CD4-positive, alpha-beta T cell treated with Interleukin-6 at 100 ng/mL for 8 hours (primary cell): Measurements from ENCODE around the gene NHSL2.

ENCODE experiments used
- DNase-seq: peaks from one replicate; pipeline ENCODE4 v3.0.0-alpha.2; 2020; ENCODE audit warnings: mixed read lengths, low spot score

The NHSL2 gene

GRCh38 chrX:72019487-72019886 lies 108.8 kb downstream of the NHSL2 start:
- no peak for DNase-seq

GRCh38 chrX:72020204-72020603 lies 109.6 kb downstream of the NHSL2 start:
- DNase-seq = no peak

- DNase-seq = no peak
Observed at GRCh38 chrX:72020788-72021187, 110.1 kb downstream of the NHSL2 start.

- no peak for DNase-seq
Observed at GRCh38 chrX:72021975-72022374, 111.3 kb downstream of the NHSL2 start.

- DNase-seq = no peak
Observed at GRCh38 chrX:72023071-72023470, 112.4 kb downstream of the NHSL2 start.

- DNase-seq = no peak
Observed at GRCh38 chrX:72025236-72025770, 114.7 kb downstream of the NHSL2 start.

- no peak for DNase-seq
Observed at GRCh38 chrX:72026341-72027023, 115.8 kb downstream of the NHSL2 start.

GRCh38 chrX:72027024-72027913 lies 116.6 kb downstream of the NHSL2 start:
- no peak for DNase-seq

GRCh38 chrX:72027914-72028307 lies 117.3 kb downstream of the NHSL2 start:
- DNase-seq = no peak

GRCh38 chrX:72028701-72029470 lies 118.2 kb downstream of the NHSL2 start:
- no peak for DNase-seq

GRCh38 chrX:72029483-72030411 lies 119.1 kb downstream of the NHSL2 start:
- DNase-seq = no peak

GRCh38 chrX:72030431-72030830 lies 119.8 kb downstream of the NHSL2 start:
- DNase-seq = no peak

- no peak for DNase-seq
Observed at GRCh38 chrX:72031118-72031517, 120.5 kb downstream of the NHSL2 start.

GRCh38 chrX:72031634-72032033 lies 121.0 kb downstream of the NHSL2 start:
- no peak for DNase-seq

- no peak for DNase-seq
Observed at GRCh38 chrX:72037601-72038000, 127.0 kb downstream of the NHSL2 start.

GRCh38 chrX:72038016-72038415 lies 127.4 kb downstream of the NHSL2 start:
- DNase-seq = no peak

GRCh38 chrX:72038868-72039267 lies 128.2 kb downstream of the NHSL2 start:
- DNase-seq = no peak

- DNase-seq = no peak
Observed at GRCh38 chrX:72040506-72040905, 129.9 kb downstream of the NHSL2 start.

GRCh38 chrX:72041176-72041575 lies 130.5 kb downstream of the NHSL2 start:
- DNase-seq = no peak

- no peak for DNase-seq
Observed at GRCh38 chrX:72041871-72042851, 131.5 kb downstream of the NHSL2 start.
